Nephron (organoid): ENCODE data around the gene CLEC2B.

Experiments used
- H3K27ac Mint-ChIP-seq, 3 experiments: 2 replicates each; pipeline ENCODE4 v1.8.0; 2020; ENCODE audit warnings: mixed read lengths in 3 of 3, mild to moderate bottlenecking in 2 of 3, moderate library complexity in 1 of 3
- H3K27me3 Mint-ChIP-seq: 2 replicates; pipeline ENCODE4 v1.8.0; 2021; ENCODE audit warnings: low read depth, mild to moderate bottlenecking, moderate library complexity, mixed read lengths
- H3K36me3 Mint-ChIP-seq: 2 replicates; pipeline ENCODE4 v1.8.0; 2020; ENCODE audit warnings: low read depth, mixed read lengths
- H3K4me1 Mint-ChIP-seq: 2 replicates; pipeline ENCODE4 v1.8.0; 2020; ENCODE audit warnings: mixed read lengths
- H3K4me3 Mint-ChIP-seq, 3 experiments: 2 replicates each; pipeline ENCODE4 v1.8.0; 2020; ENCODE audit warnings: mild to moderate bottlenecking in 3 of 3, mixed read lengths in 3 of 3, moderate library complexity in 2 of 3
- H3K9me3 Mint-ChIP-seq: 2 replicates; pipeline ENCODE4 v1.8.0; 2020; ENCODE audit warnings: mixed read lengths
- TF ChIP-seq, protein P1 (sequence below), 3 experiments: fragments of 200-600 bp; sonication (generic); IDR thresholded peaks; one replicate each; pipeline ENCODE4 v1.5.0; 2021; ENCODE audit warnings: antibody characterized with exemption in 3 of 3; ENCODE audit not compliant: unreplicated experiment in 3 of 3

Gene CLEC2B

GRCh38 chr12:9869307-9870161, at the start of gene CLEC2B:
CLEC2B (minus strand) TSS chr12:9869354.
- Mint-ChIP-seq H3K4me3 (peak within 1 kb of the TSS in 2 of 3 experiments; percentile 68 to 69), H3K27ac (peak within 1 kb of the TSS; percentile 46 to 89 (median 72)), H3K9me3 (no peaks in the 10 kb centered on the region), H3K36me3 (no peaks in the 10 kb centered on the region), H3K4me1 (peaks cover 22% of the 10 kb centered on the region), H3K27me3 (no peaks in the 10 kb centered on the region)
- TF ChIP-seq, protein P1, sequence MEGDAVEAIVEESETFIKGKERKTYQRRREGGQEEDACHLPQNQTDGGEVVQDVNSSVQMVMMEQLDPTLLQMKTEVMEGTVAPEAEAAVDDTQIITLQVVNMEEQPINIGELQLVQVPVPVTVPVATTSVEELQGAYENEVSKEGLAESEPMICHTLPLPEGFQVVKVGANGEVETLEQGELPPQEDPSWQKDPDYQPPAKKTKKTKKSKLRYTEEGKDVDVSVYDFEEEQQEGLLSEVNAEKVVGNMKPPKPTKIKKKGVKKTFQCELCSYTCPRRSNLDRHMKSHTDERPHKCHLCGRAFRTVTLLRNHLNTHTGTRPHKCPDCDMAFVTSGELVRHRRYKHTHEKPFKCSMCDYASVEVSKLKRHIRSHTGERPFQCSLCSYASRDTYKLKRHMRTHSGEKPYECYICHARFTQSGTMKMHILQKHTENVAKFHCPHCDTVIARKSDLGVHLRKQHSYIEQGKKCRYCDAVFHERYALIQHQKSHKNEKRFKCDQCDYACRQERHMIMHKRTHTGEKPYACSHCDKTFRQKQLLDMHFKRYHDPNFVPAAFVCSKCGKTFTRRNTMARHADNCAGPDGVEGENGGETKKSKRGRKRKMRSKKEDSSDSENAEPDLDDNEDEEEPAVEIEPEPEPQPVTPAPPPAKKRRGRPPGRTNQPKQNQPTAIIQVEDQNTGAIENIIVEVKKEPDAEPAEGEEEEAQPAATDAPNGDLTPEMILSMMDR (IDR thresholded peaks at IDR 0.05; ENCODE audit: unreplicated experiment in 3 of 3): no peak

- Mint-ChIP-seq H3K4me1 (no peaks in the 10 kb centered on the region), H3K27ac (peak overlapping the region in 2 of 3 experiments; percentile 19 to 43), H3K27me3 (no peaks in the 10 kb centered on the region), H3K9me3 (peaks cover 30% of the 10 kb centered on the region), H3K36me3 (peaks cover 4% of the 10 kb centered on the region), H3K4me3 (no peak overlapping the region)
- TF ChIP-seq, protein P1 (IDR thresholded peaks at IDR 0.05; ENCODE audit: unreplicated experiment in 3 of 3): no peak
Measured at GRCh38 chr12:9911708-9912107, 42.6 kb upstream of the CLEC2B start.

DNA sequence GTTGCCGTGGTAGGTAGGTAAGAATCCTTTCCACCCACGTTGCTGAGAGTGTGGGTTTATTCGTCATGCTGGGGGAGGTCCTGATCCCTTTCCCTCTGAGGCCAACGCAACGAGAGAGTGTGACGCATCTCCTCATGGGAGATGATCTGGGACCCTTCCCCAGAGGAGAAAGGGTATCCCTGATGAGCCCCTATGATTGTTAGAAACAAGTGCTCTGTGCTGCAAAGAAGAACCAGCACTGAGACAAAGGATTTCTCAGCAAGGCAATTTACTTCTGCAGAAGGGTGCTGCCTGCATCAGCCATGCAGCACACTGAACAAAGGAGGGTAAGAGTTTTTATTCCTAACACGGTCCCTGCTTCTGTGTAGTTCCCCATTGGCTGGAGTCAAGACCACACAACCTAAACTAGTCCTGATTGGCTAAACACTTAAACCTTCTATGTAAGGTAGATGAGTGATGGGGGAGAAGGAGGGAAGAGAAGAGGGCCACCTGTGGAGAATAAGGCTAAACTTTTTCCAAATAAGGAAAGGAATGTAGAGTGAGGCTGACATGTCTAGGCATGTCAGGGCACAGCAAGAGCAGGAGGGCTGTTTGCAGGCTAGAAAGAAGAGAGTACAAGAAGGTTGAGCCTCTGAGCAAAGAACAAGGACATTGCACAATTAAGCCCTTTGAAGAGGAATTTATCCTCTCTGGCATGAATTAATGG, 41.7 kb upstream of the CLEC2B start:
- H3K4me3 Mint-ChIP-seq: no peak overlapping the region
- H3K36me3 Mint-ChIP-seq: peaks cover 4% of the 10 kb centered on the region
- TF ChIP-seq, protein P1 (IDR thresholded peaks at IDR 0.05; ENCODE audit: unreplicated experiment in 3 of 3): no peak
- H3K9me3 Mint-ChIP-seq: peaks cover 34% of the 10 kb centered on the region
- no peaks in the 10 kb centered on the region for H3K27me3 Mint-ChIP-seq
- H3K27ac Mint-ChIP-seq: peak overlapping the region; percentile 19 to 45 (median 43)
- H3K4me1 Mint-ChIP-seq: no peaks in the 10 kb centered on the region

DNA sequence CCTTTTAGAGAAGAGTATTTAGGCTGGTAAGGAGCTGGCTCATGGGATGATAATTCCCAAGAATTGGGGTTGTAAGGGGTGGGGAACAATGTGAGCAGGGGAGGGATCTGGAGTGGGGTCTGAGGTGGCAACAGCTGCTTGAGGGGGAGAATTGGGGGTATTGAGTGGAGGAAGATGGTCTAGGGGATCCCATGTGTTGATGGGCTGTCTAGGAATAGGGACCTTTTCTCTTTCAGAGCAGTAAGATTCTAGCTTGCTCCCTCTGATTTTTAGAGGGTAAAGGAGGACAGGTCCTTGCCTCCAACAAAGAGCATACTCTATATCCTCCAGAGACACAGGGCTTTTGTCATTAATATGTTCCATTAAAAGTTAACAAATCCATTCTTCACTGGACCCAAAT, 40.6 kb upstream of the CLEC2B start:
- H3K27ac Mint-ChIP-seq: no peak overlapping the region
- TF ChIP-seq, protein P1 (IDR thresholded peaks at IDR 0.05; ENCODE audit: unreplicated experiment in 3 of 3): no peak
- peaks cover 4% of the 10 kb centered on the region for H3K36me3 Mint-ChIP-seq
- H3K4me3 Mint-ChIP-seq: no peak overlapping the region
- no peaks in the 10 kb centered on the region for H3K4me1 Mint-ChIP-seq
- H3K9me3 Mint-ChIP-seq: peaks cover 34% of the 10 kb centered on the region
- H3K27me3 Mint-ChIP-seq: no peaks in the 10 kb centered on the region

- H3K27me3 Mint-ChIP-seq: no peaks in the 10 kb centered on the region
- no peaks in the 10 kb centered on the region for H3K4me1 Mint-ChIP-seq
- TF ChIP-seq, protein P1 (IDR thresholded peaks at IDR 0.05; ENCODE audit: unreplicated experiment in 3 of 3): no peak
- H3K36me3 Mint-ChIP-seq: peaks cover 4% of the 10 kb centered on the region
- H3K9me3 Mint-ChIP-seq: peaks cover 37% of the 10 kb centered on the region
- H3K4me3 Mint-ChIP-seq: no peak overlapping the region
- no peak overlapping the region for H3K27ac Mint-ChIP-seq
Measured at GRCh38 chr12:9908350-9908749, 39.2 kb upstream of the CLEC2B start.
